Kidney epithelial cell (primary cell): Measurements from ENCODE around the gene WSCD1. TPM values are rescaled to one million over a fixed set of nuclear protein-coding genes. Genes with fewer than 3 reads are reported as not detected.

ENCODE experiments used
- DNase-seq: peaks from one replicate; pipeline ENCODE4 v3.0.0-alpha.2; 2010; ENCODE audit warnings: low read depth
- H3K27me3 ChIP-seq: 2 replicates; pipeline ENCODE4 v1.6.0; 2011; ENCODE audit warnings: low read length; ENCODE audit not compliant: control insufficient read depth, insufficient read depth
- H3K36me3 ChIP-seq: 2 replicates; pipeline ENCODE4 v1.5.1; 2011; ENCODE audit warnings: low read length; ENCODE audit not compliant: control insufficient read depth, insufficient read depth
- H3K4me3 ChIP-seq: 2 replicates; pipeline ENCODE4 v1.5.1; 2011; ENCODE audit warnings: low read depth, mild to moderate bottlenecking, control low read depth, low read length
- CTCF ChIP-seq: IDR thresholded peaks from 2 replicates; pipeline ENCODE4 v1.5.1; 2011; ENCODE audit warnings: mild to moderate bottlenecking, moderate library complexity, low read length, control low read depth, inconsistent platforms; ENCODE audit not compliant: insufficient read depth, poor library complexity, severe bottlenecking
- total RNA-seq: library from RNA; depleted of rRNA; stranded (reverse); fragments of >200 nt; gene quantifications from 2 replicates; pipeline ENCODE4 v1.2.3, GENCODE V29; 2015

Gene WSCD1
- total RNA-seq, 1 donor from 2014 or later = 21.4 TPM

- H3K36me3 ChIP-seq = peaks cover 1% of the 10 kb centered on the region
- DNase-seq = no peak
- H3K27me3 ChIP-seq = no peaks in the 10 kb centered on the region
- H3K4me3 ChIP-seq = no peak overlapping the region
- TF ChIP-seq CTCF = no peak
Measured at GRCh38 chr17:6090253-6090652, 20.1 kb downstream of the WSCD1 start.

- H3K4me3 ChIP-seq = no peak overlapping the region
- H3K27me3 ChIP-seq = no peaks in the 10 kb centered on the region
- no peak for TF ChIP-seq CTCF
- H3K36me3 ChIP-seq = peaks cover 1% of the 10 kb centered on the region
- DNase-seq = no peak
Measured at GRCh38 chr17:6092182-6092902, 22.2 kb downstream of the WSCD1 start.

GRCh38 chr17:6092903-6093468 lies 22.8 kb downstream of the WSCD1 start:
- no peak for DNase-seq
- TF ChIP-seq CTCF = no peak
- H3K27me3 ChIP-seq = no peaks in the 10 kb centered on the region
- no peak overlapping the region for H3K4me3 ChIP-seq
- H3K36me3 ChIP-seq = peaks cover 1% of the 10 kb centered on the region

- no peaks in the 10 kb centered on the region for H3K27me3 ChIP-seq
- no peak for DNase-seq
- peaks cover 1% of the 10 kb centered on the region for H3K36me3 ChIP-seq
- TF ChIP-seq CTCF = no peak
- H3K4me3 ChIP-seq = no peak overlapping the region
Measured at GRCh38 chr17:6094453-6094852, 24.3 kb downstream of the WSCD1 start.

- H3K36me3 ChIP-seq = peaks cover 1% of the 10 kb centered on the region
- H3K27me3 ChIP-seq = no peaks in the 10 kb centered on the region
- no peak for TF ChIP-seq CTCF
- DNase-seq = no peak
- no peak overlapping the region for H3K4me3 ChIP-seq
Measured at GRCh38 chr17:6094926-6095325, 24.7 kb downstream of the WSCD1 start.

- Histone ChIP-seq H3K27me3 (no peaks in the 10 kb centered on the region), H3K4me3 (no peak overlapping the region), H3K36me3 (no peaks in the 10 kb centered on the region)
- TF ChIP-seq CTCF = no peak
- DNase-seq = no peak
Measured at GRCh38 chr17:6095501-6095900, 25.3 kb downstream of the WSCD1 start.
